B cell (primary cell): Measurements from ENCODE around the gene PIM2. TPM values are rescaled to one million over a fixed set of nuclear protein-coding genes. Genes with fewer than 3 reads are reported as not detected.

Source experiments
- ATAC-seq: fragments of 200-7000 bp; cut with Tn5 transposase; one replicate; pipeline ENCODE4 v1.10.0; 2021; ENCODE audit warnings: low read depth, mild to moderate bottlenecking, moderate number of reproducible peaks, moderate library complexity
- CTCF ChIA-PET: fragments of 350-600 bp; sonication (Branson Sonifier 250); formaldehyde crosslinking; loops from one replicate; lab custom pipeline; 2021; ENCODE audit warnings: antibody characterized with exemption, inconsistent platforms; lab: Charles Lee
- POLR2A ChIA-PET: fragments of 350-600 bp; sonication (Branson Sonifier 250); formaldehyde crosslinking; loops from one replicate; lab custom pipeline; 2021; ENCODE audit warnings: antibody characterized with exemption; lab: Charles Lee
- DNase-seq: peaks from one replicate; pipeline ENCODE4 v3.0.0; 2013
- H2AFZ ChIP-seq: 2 replicates; pipeline ENCODE4 v1.6.1; 2012; ENCODE audit warnings: mild to moderate bottlenecking, low read depth, low read length; ENCODE audit not compliant: insufficient read depth, poor library complexity, severe bottlenecking
- H3K27ac ChIP-seq, 2 donors: 1 replicate in 1 of 2; 2 replicates in 1 of 2; pipeline ENCODE4 v1.5.1; 2012 to 2013; ENCODE audit warnings: low read length in 2 of 2, mild to moderate bottlenecking in 2 of 2, moderate library complexity in 1 of 2
- H3K27me3 ChIP-seq, 4 experiments: fragments of 200-600 bp in 1 of 4; sonication (generic) in 1 of 4; replicated peaks in 1 of 4; 1 replicate in 2 of 4; 2 replicates in 2 of 4; pipeline versions ENCODE4 v1.6.1 to v1.7.0; 2013 to 2016; ENCODE audit warnings: low read length in 3 of 4, mild to moderate bottlenecking in 2 of 4, mixed read lengths in 1 of 4, moderate library complexity in 1 of 4; ENCODE audit not compliant: insufficient read depth in 4 of 4, control insufficient read depth in 3 of 4; ENCODE audit errors: control extremely low read depth in 1 of 4
- H3K36me3 ChIP-seq, 2 experiments: replicated peaks in 1 of 2; 1 replicate in 1 of 2; 2 replicates in 1 of 2; pipeline versions ENCODE4 v1.6.1 to v1.7.1; 2013; ENCODE audit warnings: low read length in 1 of 2; ENCODE audit not compliant: insufficient read depth in 2 of 2, control insufficient read depth in 1 of 2; ENCODE audit errors: control extremely low read depth in 1 of 2, extremely low read depth in 1 of 2
- H3K4me1 ChIP-seq, 2 donors: fragments of 200-600 bp in 1 of 2; sonication (generic) in 1 of 2; 1 replicate in 1 of 2; 2 replicates in 1 of 2; pipeline versions ENCODE4 v1.5.1 to v1.6.1; 2013 to 2017; ENCODE audit warnings: low read length in 2 of 2; ENCODE audit not compliant: control insufficient read depth in 2 of 2, insufficient read depth in 2 of 2
- H3K4me2 ChIP-seq: replicated peaks from 2 replicates; pipeline ENCODE3; 2012; ENCODE audit warnings: mild to moderate bottlenecking, low read depth, low read length; ENCODE audit not compliant: poor library complexity, severe bottlenecking
- H3K4me3 ChIP-seq, 5 experiments: fragments of 200-600 bp in 1 of 5; sonication (generic) in 1 of 5; 1 replicate in 3 of 5; 2 replicates in 2 of 5; pipeline versions ENCODE4 v1.5.1 to v1.7.0; 2011 to 2016; ENCODE audit warnings: low read length in 4 of 5, mild to moderate bottlenecking in 4 of 5, low read depth in 2 of 5, control low read depth in 1 of 5, moderate library complexity in 1 of 5; ENCODE audit not compliant: insufficient read depth in 1 of 5; ENCODE audit errors: control extremely low read depth in 1 of 5, extremely low read depth in 1 of 5
- H3K79me2 ChIP-seq: fragments of 200-600 bp; sonication (generic); one replicate; pipeline ENCODE4 v1.6.0; 2016; ENCODE audit warnings: low read length; ENCODE audit not compliant: control insufficient read depth, insufficient read depth
- H3K9ac ChIP-seq: fragments of 200-600 bp; sonication (generic); 2 replicates; pipeline ENCODE4 v1.6.1; 2017; ENCODE audit warnings: mild to moderate bottlenecking, low read length, moderate library complexity
- H3K9me3 ChIP-seq, 3 donors: one replicate each; pipeline versions ENCODE4 v1.6.1 to v1.7.1; 2013; ENCODE audit warnings: low read length in 2 of 3; ENCODE audit not compliant: control insufficient read depth in 2 of 3, insufficient read depth in 1 of 3; ENCODE audit errors: control extremely low read depth in 1 of 3
- H4K20me1 ChIP-seq: 2 replicates; pipeline ENCODE4 v1.6.0; 2012; ENCODE audit warnings: mild to moderate bottlenecking, low read length; ENCODE audit not compliant: insufficient read depth, control insufficient read depth, poor library complexity, severe bottlenecking
- H3K27ac Mint-ChIP-seq: one replicate; pipeline ENCODE4 v1.8.0; 2021; ENCODE audit warnings: mixed read lengths
- H3K27me3 Mint-ChIP-seq: one replicate; pipeline ENCODE4 v1.8.0; 2021; ENCODE audit warnings: mixed read lengths
- H3K4me1 Mint-ChIP-seq: one replicate; pipeline ENCODE4 v1.8.0; 2021; ENCODE audit warnings: mixed read lengths
- H3K4me3 Mint-ChIP-seq: one replicate; pipeline ENCODE4 v1.8.0; 2021; ENCODE audit warnings: mixed read lengths
- H3K9me3 Mint-ChIP-seq: one replicate; pipeline ENCODE4 v1.8.0; 2022; ENCODE audit warnings: mixed read lengths; ENCODE audit not compliant: insufficient read depth
- CTCF ChIP-seq: fragments of 200-600 bp; IDR thresholded peaks from one replicate; pipeline ENCODE4 v1.8.0; 2022; ENCODE audit warnings: antibody characterized with exemption, mild to moderate bottlenecking
- EZH2 ChIP-seq: IDR thresholded peaks from 2 replicates; pipeline ENCODE4 v1.6.1; 2012; ENCODE audit warnings: borderline replicate concordance, low read depth, mild to moderate bottlenecking, moderate library complexity, low read length; ENCODE audit not compliant: insufficient read depth, poor library complexity, severe bottlenecking
- WGBS: methylation state at CpG from one replicate; pipeline ENCODE4 v1.1.5; 2013; ENCODE audit warnings: missing lambda C conversion rate; ENCODE audit not compliant: insufficient coverage; 5-methylcytosine and 5-hydroxymethylcytosine counted together
- intact Hi-C: fragments of 100-400 bp; cut with micrococcal nuclease; formaldehyde crosslinking; loops from one replicate; pipeline ENCODE4 v1.10.0; 2022
- polyA plus RNA-seq: library from polyadenylated mRNA; depleted of rRNA; stranded (reverse); fragments of >200 nt; gene quantifications from 2 replicates; pipeline ENCODE4 v1.2.3, GENCODE V29; 2012
- total RNA-seq, 2 donors: library from RNA; stranded (reverse); fragments of 120-200 nt in 1 of 2; gene quantifications; 1 replicate in 1 of 2; 2 replicates in 1 of 2; pipeline versions ENCODE4 v1.2.3 to v1.2.4, GENCODE V29; 2013 to 2022

PIM2 gene
- total and polyA plus RNA-seq, 2 donors (not counting 1 experiment from before 2014, with no cell fraction given), result 276 to 315 TPM

GRCh38 chrX:48957477-48957826 is 38.6 kb upstream of the PIM2 start, which contains the start of gene OTUD5:
Gene OTUD5, minus strand, starts transcription at chrX:48957607. Its CDS starts 37 bp downstream, at chrX:48957570.
- peaks cover 47% of the 10 kb centered on the region for H3K79me2 ChIP-seq
- TF ChIP-seq CTCF (no peak), EZH2 (no peak)
- intact Hi-C loops, result loop anchor here (5.0 kb wide), 2 partner anchors 165 to 1300 kb away; partner anchors contain the start of genes GPKOW and UXT
- peak within 1 kb of the TSS; percentile 98 to 99 for H3K27ac ChIP-seq
- peaks cover 55 to 80% of the 10 kb centered on the region in 2 donors for H3K4me1 ChIP-seq
- peaks cover 31% of the 10 kb centered on the region for H4K20me1 ChIP-seq
- H3K4me1 Mint-ChIP-seq, result peaks cover 65% of the 10 kb centered on the region
- H3K4me3 ChIP-seq, result peak within 1 kb of the TSS; percentile 17 to 75 (median 65)
- peak; percentile 35 for ATAC-seq
- peak within 1 kb of the TSS; percentile 86 for H3K4me2 ChIP-seq
- H3K27me3 Mint-ChIP-seq, result no peaks in the 10 kb centered on the region
- peak within 1 kb of the TSS; percentile 85 for H3K9ac ChIP-seq
- H3K4me3 Mint-ChIP-seq, result peak within 1 kb of the TSS; percentile 100
- no peaks in the 10 kb centered on the region for H3K9me3 Mint-ChIP-seq
- no peaks in the 10 kb centered on the region for H3K27me3 ChIP-seq
- CTCF ChIA-PET, result interaction anchor here (0.9 to 1.9 kb wide), 5 partner anchors 15 to 66 kb away, joined by 3 to 10 read pairs (median 4); partner anchors contain the start of genes KCND1 and SLC35A2
- no peak for DNase-seq
- WGBS, result 0% methylated on average over 30 of the region's 53 CpGs
- peaks cover 0 to 28% of the 10 kb centered on the region in 2 experiments for H3K36me3 ChIP-seq
- peak within 1 kb of the TSS; percentile 63 for H2AFZ ChIP-seq
- peak within 1 kb of the TSS; percentile 100 for H3K27ac Mint-ChIP-seq
- POLR2A ChIA-PET, result interaction anchor here (0.7 to 2.8 kb wide), 11 partner anchors 16 to 209 kb away, joined by 3 to 17 read pairs (median 7); partner anchors contain the start of genes HDAC6, PQBP1, SLC35A2 and TFE3
- H3K9me3 ChIP-seq, result no peaks in the 10 kb centered on the region

GRCh38 chrX:48956728-48957414 is 38.0 kb upstream of the PIM2 start:
- WGBS, result 1% methylated on average over 50 of the region's 61 CpGs
- Histone ChIP-seq H4K20me1 (peaks cover 34% of the 10 kb centered on the region), H3K27ac (peak overlapping the region; percentile 98 to 99), H3K9ac (peak overlapping the region; percentile 70), H3K4me2 (peak overlapping the region; percentile 86), H3K79me2 (peaks cover 53% of the 10 kb centered on the region), H2AFZ (no peak overlapping the region), H3K36me3 (peaks cover 0 to 28% of the 10 kb centered on the region in 2 experiments), H3K27me3 (no peaks in the 10 kb centered on the region), H3K4me3 (peak overlapping the region; percentile 17 to 75 (median 65)), H3K9me3 (no peaks in the 10 kb centered on the region), H3K4me1 (peaks cover 56 to 75% of the 10 kb centered on the region in 2 donors)
- intact Hi-C loops, result loop anchor here (5.0 kb wide), 2 partner anchors 165 to 1300 kb away; partner anchors contain the start of genes GPKOW and UXT
- Mint-ChIP-seq H3K27ac (peak overlapping the region; percentile 84), H3K9me3 (no peaks in the 10 kb centered on the region), H3K27me3 (no peaks in the 10 kb centered on the region), H3K4me1 (peaks cover 67% of the 10 kb centered on the region), H3K4me3 (peak overlapping the region; percentile 83)
- peak; percentile 64 for DNase-seq
- POLR2A ChIA-PET, result interaction anchor here (0.9 to 2.8 kb wide), 6 partner anchors 13 to 65 kb away, joined by 3 to 17 read pairs (median 7); partner anchors contain the start of gene SLC35A2
- no peak for ATAC-seq
- TF ChIP-seq CTCF, result no peak
- no peak for TF ChIP-seq EZH2
- CTCF ChIA-PET, result interaction anchor here (0.9 to 1.7 kb wide), 2 partner anchors 16 to 19 kb away, joined by 3 to 4 read pairs; no protein-coding TSS in a partner anchor
